Measurements from ENCODE around the gene SLC66A1.
A peak's percentile ranks its signal among the peaks of the same experiment; 100 is the strongest.

The SLC66A1 gene

DNA sequence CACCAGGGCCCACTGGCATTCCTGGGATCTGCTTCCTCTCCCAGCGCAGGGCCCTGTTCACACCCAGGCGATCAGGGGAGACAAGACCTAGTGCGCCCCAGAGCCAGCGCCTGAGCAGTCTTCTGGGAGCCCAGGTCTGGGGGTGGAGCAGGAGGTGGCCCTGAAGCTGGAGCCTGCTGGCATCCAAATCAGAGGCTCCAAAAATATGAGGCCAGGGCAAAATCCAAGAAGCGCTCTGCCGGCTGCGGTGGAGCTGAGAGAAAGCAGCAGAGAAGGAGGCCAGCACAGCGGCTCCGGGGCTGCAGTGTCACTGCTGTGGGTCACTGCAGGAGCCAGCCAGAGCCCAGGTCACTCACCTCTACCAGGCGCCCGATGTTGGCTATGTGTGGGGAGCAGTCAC is 32.7 kb downstream of the SLC66A1 start:
- no peak for DNase-seq

DNA sequence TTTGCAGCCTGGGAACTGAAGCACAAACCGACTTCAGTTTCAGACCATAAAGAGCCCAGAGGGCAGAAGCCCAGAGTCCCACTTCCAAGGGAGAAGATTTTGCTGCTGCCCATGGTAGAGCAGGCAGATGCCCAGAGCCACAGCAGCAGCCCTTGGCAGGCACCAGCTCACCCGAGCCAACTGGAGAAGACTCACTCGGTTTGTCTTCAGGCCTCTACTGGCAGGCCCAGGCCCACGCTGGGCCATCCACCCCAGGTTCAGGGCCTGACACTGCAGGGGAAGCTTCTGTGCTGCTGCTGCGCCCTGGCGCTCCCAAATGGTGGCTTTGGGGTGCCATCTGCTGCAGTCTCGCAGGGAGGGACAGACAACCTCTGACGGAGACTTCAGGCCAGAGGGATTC is 33.3 kb downstream of the SLC66A1 start:
- DNase-seq: no peak

GRCh38 chr1:19346026-19346425 is 33.9 kb downstream of the SLC66A1 start:
- no peak for DNase-seq

GRCh38 chr1:19347533-19348172 is 35.5 kb downstream of the SLC66A1 start:
- DNase-seq: no peak

DNA sequence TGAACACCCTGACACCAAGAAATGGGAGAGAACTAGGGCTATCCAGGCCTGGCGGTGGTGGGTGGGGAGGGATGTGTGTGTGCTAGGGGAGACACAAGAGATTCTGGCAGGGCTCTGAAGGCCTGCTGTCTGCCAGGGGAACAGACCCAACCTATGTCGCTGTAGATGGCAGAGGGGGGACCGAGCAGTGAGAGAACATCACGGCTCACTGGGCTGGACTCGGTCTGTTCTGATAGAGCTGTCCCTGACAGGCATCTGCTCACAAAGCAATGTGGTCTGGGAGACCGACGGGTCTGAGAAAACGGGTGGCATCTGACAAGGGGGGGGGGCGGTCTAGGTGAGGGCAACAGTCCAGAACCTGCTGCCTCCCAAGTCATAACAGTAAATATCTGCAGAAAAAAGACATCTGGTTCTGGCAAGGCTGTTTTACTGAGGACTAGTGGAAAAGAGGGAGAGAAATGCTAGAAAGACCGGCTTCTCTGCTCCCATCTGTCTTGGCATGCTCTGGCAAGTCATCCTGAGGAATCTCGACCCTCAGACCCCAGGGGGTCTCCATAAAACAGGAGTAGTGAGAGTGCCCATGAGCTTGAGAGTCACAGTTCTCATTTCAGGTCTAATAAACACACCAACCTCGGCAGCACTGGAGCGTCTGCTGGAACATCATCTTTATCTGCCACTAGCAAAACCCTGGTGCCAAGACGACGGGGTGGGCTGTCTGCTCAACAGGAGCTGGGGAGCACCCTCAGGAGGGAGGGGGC is 36.5 kb downstream of the SLC66A1 start:
- no peak for DNase-seq

GRCh38 chr1:19349999-19350398 is 37.9 kb downstream of the SLC66A1 start:
- DNase-seq: no peak

DNA sequence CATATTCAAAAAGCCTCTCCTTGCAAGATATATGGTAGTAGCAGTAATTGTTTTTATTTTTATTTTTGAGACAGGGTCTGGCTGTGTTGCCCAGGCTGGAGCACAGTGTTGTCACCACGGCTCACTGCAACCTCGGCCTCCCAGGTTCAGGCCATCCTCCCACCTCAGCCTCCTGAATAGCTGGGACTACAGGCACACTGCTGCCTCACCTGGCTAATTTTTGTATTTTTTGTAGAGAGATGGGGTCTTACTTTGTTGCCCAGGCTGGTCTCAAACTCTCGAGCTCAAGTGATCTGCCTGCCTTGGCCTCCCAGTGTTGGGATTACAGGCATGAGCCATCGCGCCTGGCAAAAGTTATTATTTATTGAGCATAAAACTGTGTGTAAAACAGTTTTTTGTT is 38.4 kb downstream of the SLC66A1 start:
- no peak for DNase-seq

DNA sequence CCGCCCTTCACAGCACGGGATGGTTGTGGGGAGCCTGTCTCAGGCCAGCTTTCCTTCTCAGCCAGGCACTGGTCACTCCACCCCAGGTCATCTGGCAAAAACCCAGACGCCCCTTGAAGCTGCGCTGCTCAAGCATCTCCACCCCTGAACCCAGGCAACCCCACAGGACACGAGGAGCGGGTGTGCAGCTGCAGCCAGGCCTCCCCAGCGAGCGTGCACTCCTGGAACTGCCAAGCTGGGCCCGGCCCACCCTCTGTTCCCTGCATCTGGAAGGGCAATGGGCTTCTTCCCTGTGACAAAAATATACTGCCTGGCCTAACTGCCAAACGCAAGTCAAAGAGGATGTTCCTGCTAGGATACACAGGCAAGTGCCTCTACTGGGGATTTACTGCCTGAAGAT is 39.7 kb downstream of the SLC66A1 start:
- no peak for DNase-seq

DNA sequence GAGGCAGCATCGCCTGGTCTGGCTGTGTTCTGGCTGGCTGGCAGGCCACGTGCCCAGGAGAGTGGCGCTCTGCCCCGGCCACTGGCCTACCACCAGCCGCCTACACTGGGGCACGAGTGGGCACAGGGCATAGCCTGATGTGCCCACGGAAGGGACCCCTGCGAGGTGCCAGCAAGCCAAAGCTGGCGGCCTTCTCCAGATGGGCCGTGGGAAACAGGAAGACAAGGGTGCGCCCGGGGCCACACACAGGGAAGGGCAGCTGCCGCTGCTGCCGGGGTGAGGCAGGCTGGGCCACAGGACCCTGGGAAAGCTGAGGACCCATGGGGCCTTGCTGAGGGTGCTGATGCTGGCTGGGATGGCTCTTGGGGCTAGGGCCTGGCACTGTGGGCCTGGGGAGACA is 40.7 kb downstream of the SLC66A1 start:
- no peak for DNase-seq

DNA sequence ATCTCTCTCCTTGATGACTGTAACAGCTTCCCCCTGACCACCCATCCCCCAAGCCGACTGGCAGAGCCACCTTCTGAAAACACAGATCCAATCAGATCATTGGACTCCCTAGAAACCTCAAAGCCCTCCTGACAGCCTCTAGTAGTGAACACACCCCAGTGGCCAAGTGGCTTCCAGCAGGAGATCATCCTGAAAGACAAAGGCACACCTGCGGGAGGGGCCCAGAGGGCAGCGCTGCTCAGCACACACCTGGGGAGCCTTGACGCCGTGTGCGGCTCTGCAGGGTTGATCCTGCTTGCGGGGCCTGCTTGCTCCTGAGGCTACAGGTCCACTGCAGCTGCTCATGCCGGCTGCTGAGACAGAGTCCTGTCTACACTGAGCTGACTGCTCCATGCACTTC is 41.5 kb downstream of the SLC66A1 start:
- DNase-seq: no peak

- no peak for DNase-seq
These were observed 42.4 kb downstream of the SLC66A1 start for GRCh38 chr1:19354531-19354981.

DNA sequence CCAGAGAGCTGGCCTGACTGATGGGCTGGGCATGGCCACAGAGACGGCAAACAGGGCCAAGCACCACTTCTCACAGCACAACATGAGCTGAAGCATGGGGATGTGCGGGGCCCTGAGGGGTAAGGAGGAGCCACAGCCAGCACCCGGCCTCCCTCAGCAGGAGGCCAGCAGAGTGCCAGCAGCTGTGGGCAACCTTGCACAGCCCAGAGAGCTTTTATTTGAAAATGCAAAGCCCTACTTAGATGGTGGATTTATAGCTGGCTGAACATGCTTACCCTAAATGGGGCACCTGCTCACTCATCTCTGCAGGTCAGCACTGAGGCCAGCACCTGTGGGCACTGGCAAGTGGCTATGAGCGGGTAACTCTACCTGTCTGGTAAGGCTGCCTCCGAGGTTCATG is 44.1 kb downstream of the SLC66A1 start:
- DNase-seq: no peak

DNA sequence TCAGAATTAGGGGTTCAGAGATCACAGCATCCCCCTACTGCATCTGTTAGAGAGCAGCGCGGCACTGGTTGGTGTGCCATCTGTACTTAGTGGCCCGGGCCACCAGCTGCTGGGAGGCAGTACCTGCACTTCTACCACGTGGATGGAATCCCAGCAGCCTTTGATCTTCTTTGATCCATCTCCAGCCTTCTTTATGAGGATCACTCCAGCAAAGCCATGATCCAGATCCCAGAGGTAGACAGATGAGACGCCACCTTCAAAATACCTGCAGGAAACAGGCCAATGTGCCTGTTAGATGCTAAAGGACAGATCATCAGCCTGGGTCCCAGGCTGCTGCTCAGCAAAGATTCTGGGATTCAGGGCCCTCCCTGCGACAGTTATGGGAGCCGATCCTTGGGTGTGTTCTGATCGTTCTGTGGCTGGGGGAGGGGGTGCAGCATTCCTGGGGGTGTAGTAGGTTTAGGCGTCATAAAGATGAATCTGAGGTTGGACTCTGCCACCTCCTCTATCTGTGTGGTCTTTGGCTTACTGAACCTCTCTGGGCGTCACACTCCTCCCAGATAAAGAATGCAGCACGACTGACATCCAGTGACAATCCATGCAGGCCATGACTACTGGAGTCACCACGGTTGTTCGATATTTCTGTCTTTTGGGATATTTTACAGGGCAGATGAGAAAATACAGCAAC is 45.3 kb downstream of the SLC66A1 start:
- no peak for DNase-seq

DNA sequence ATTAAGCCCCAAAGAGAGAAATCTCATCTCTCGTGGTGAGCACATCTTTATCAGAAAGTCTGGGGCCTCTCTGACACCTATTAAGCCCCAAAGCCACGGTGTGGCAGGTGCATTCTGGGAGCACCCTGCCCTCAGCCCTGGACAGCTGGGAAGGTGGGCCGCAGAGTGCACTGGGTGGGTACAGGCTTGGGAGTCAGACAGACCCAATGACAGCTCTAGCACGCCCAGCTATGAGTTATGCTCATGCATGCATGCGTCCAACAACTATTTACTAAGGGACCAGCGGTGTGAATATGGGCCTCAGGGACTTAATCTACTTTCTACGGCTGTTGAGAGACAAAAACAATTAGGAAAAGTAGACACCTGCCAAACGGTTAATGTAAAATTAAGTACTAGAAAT is 46.6 kb downstream of the SLC66A1 start:
- no peak for DNase-seq

- DNase-seq: no peak
These were observed 47.2 kb downstream of the SLC66A1 start for GRCh38 chr1:19359357-19359756.

GRCh38 chr1:19360016-19360415 is 47.9 kb downstream of the SLC66A1 start:
- no peak for DNase-seq

DNA sequence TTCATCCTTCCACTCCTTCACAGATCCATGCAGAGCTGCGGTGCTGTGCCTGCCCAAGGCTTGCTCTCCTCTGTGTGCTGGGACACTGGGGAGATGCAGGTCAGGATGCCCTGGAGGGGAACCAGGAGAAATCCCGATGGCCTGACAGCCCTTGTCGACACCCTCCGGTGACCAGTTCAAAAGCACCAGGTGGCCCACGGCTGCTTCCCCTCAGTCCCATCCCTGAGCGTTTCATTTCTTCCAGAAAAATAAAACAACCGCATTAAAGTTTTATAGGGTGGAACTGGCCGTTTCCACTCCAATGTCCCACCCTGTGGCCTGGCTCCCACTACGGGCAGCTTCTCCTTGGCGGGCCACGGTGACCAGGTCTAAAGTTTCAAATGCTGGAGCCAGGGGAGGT is 48.3 kb downstream of the SLC66A1 start:
- no peak for DNase-seq

DNA sequence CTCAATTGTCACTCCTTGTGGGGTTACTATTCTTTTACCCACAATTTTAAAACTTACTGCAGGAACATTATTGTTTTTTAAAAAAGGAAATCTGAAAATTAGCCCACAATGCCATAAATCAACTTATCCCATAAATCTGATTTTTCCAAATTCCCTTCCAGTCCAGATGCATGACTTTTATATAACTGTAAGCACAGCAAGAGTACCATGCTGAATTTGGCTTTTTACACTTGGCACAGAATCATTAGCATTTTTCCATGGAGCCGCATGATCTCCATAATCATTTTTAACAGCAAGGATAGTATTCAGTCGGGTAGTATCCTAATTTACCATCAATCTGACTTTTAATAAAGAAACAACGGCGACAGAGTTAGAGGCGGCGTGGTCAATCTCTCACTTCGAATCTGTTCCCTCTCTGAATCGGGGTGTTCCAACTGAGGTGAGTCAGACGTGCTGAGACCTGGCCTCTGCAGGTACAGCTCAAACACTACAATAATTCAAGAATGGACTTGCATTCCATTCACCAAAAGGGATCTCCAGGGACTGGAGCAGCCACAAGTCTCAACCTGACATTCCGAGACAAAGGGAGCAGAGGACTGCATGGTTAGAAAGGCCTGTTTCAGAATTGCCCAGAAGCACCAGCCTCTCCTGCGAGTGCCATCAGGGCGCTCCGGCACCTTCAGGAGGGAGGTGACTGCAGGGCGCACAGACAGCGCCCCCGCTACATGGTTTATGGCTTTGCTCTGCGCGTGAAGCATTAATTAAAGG is 48.9 kb downstream of the SLC66A1 start:
- DNase-seq: peak; percentile 77

GRCh38 chr1:19361611-19362147 is 49.6 kb downstream of the SLC66A1 start:
- DNase-seq: no peak

- DNase-seq: no peak
These were observed 51.5 kb downstream of the SLC66A1 start for GRCh38 chr1:19363536-19364152.

DNA sequence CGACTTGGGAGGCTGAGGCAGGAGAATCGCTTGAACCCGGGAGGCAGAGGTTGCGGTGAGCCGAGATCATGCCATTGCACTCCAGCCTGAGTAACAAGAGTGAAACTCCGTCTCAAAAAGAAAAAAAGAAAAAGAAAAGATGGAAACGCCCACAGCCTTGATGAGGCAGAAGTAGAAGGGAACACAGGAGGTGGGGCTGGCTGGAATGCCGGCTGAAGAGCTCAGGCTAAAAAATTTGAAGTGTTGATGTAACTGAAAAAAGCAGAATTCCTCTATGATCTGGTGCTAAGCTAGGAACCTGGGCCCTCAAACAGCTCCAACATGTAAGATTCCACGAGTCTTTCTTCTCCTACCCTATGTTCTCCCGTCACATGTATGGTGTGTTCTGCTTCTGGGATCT is 53.6 kb downstream of the SLC66A1 start:
- DNase-seq: no peak
